Measurements from ENCODE around the gene MED26. TPM values are rescaled to one million over a fixed set of nuclear protein-coding genes. Genes with fewer than 3 reads are reported as not detected.

MED26 gene
- total and polyA plus RNA-seq, 9 of the 15 experiments (the other 6 are each of a cell fraction or from before 2014, with no cell fraction given), result 0.71 to 15.1 (median 6.2) TPM

- Histone ChIP-seq H3K79me2 (ENCODE audit: control insufficient read depth, insufficient read depth, low read length) (peaks cover 31% of the 10 kb centered on the region), H3K36me3 (ENCODE audit: control insufficient read depth, insufficient read depth, low read length) (peaks cover 92% of the 10 kb centered on the region), H3K27me3 (ENCODE audit: control insufficient read depth in 2 of 2, insufficient read depth in 2 of 2, low read length in 2 of 2) (no peaks in the 10 kb centered on the region), H2AFZ (ENCODE audit: low read depth, low read length) (no peak overlapping the region), H3K4me3 (no peak overlapping the region), H3K4me2 (ENCODE audit: insufficient read depth, low read length) (no peak overlapping the region), H3K4me1 (replicated peaks in 1 of 2; ENCODE audit: control insufficient read depth in 2 of 2, insufficient read depth in 2 of 2, low read length in 2 of 2) (peaks cover 4% of the 10 kb centered on the region in 2 experiments; a peak in 3 of 5 replicates), H3K27ac (ENCODE audit: extremely low read depth, low read depth, low read length) (no peak overlapping the region), H3K9me1 (ENCODE audit: control insufficient read depth, insufficient read depth, low read length) (peaks cover 3% of the 10 kb centered on the region), H3K9me3 (replicated peaks; ENCODE audit: control insufficient read depth, insufficient read depth, low read depth, low read length) (no peaks in the 10 kb centered on the region), H3K9ac (ENCODE audit: insufficient read depth in 1 of 2, low read depth in 2 of 2, low read length in 2 of 2) (no peak overlapping the region), H4K20me1 (replicated peaks; ENCODE audit: control insufficient read depth, insufficient read depth, low read length) (peaks cover 9% of the 10 kb centered on the region)
- no TSS peak for BruUV-seq (replicated peaks)
- peak in 3 of 4 experiments; percentile 73 to 79 (median 73) for DNase-seq (ENCODE audit: extremely low read depth in 1 of 4, low spot score in 3 of 4)
- in situ Hi-C loops (cut with MboI) (no loop called here), intact Hi-C loops (cut with micrococcal nuclease) (no loop called here)
- ChIA-PET POLR2A (interaction anchor here (1.0 to 1.1 kb wide), 2 partner anchors 9 to 11 kb away, joined by 3 read pairs; no protein-coding TSS in a partner anchor), CTCF (ENCODE audit: low intra/inter-chr PET ratio) (no interaction called here)
- 100% methylated on average over 3 of the region's 3 CpGs for WGBS (ENCODE audit: insufficient coverage, low coverage, missing lambda C conversion rate)
- FAIRE-seq, result no peak
- ATAC-seq, result peak; percentile 89
- TF ChIP-seq HDAC6 (IDR thresholded peaks at IDR 0.05; ENCODE audit: low read depth, low read length), result no peak
- TF ChIP-seq NFYB (IDR thresholded peaks at IDR 0.05; ENCODE audit: extremely low read depth, insufficient read length), result peak; percentile 86
- no peak for TF ChIP-seq E2F4 (CRISPR knock-in tag; IDR thresholded peaks at IDR 0.05; ENCODE audit: low read depth)
- no peak for TF ChIP-seq ZNF232 (CRISPR knock-in tag; IDR thresholded peaks at IDR 0.05)
- no peak for TF ChIP-seq NCOA1 (IDR thresholded peaks at IDR 0.05; ENCODE audit: low read depth)
- peak; percentile 56 for TF ChIP-seq FOS (IDR thresholded peaks at IDR 0.05; ENCODE audit: extremely low read depth, insufficient read length)
- TF ChIP-seq BDP1 (IDR thresholded peaks at IDR 0.05; ENCODE audit: insufficient read depth, insufficient read length), result no peak
- TF ChIP-seq TCF3 (CRISPR knock-in tag; IDR thresholded peaks at IDR 0.05), result no peak
- TF ChIP-seq ASH1L (IDR thresholded peaks at IDR 0.05; ENCODE audit: borderline replicate concordance, low read depth, partially characterized antibody), result peak; percentile 21
- no peak for TF ChIP-seq ATF1 (CRISPR knock-in tag; IDR thresholded peaks at IDR 0.05)
- no peak for TF ChIP-seq ATF1 (tag; IDR thresholded peaks at IDR 0.05)
- TF ChIP-seq CBX1 (IDR thresholded peaks at IDR 0.05; ENCODE audit: low read depth), result no peak
- TF ChIP-seq RBM25 (IDR thresholded peaks at IDR 0.05; ENCODE audit: low read depth, low read length, severe bottlenecking), result peak; percentile 34
- TF ChIP-seq CBFA2T2 (conservative IDR thresholded peaks at IDR 0.05), result peak; percentile 39
- no peak for TF ChIP-seq PCBP1 (IDR thresholded peaks at IDR 0.05; ENCODE audit: low read depth, low read length, poor library complexity, severe bottlenecking)
- no peak for TF ChIP-seq ZNF140 (CRISPR knock-in tag; IDR thresholded peaks at IDR 0.05)
- no peak for TF ChIP-seq KLF1 (tag; IDR thresholded peaks at IDR 0.05)
- peak; percentile 80; the same call in 1 of the 2 replicates for TF ChIP-seq RAD51 (IDR thresholded peaks at IDR 0.05; ENCODE audit: borderline replicate concordance, low read depth)
- TF ChIP-seq CBFA2T3 (IDR thresholded peaks at IDR 0.05), result no peak
- TF ChIP-seq CC2D1A (IDR thresholded peaks at IDR 0.05), result no peak
- TF ChIP-seq USF1 (CRISPR knock-in tag; IDR thresholded peaks at IDR 0.05), result peak; percentile 92
- no peak for TF ChIP-seq STAT6 (CRISPR knock-in tag; IDR thresholded peaks at IDR 0.05)
- TF ChIP-seq CHD2 (IDR thresholded peaks at IDR 0.05; ENCODE audit: low read depth, low read length), result 0 out of 2 replicates have a peak, but pooled peaks have one; percentile 37
These were observed 26.1 kb upstream of the MED26 start for GRCh38 chr19:16654140-16654539.

All from K562 (cell line).